Fibroblast of skin of left biceps (primary cell): ENCODE data around the gene ARHGEF12.

ENCODE experiments used
- DNase-seq, 2 experiments: peaks; one replicate each; pipeline ENCODE4 v3.0.0-alpha.2; 2013; ENCODE audit warnings: low read depth in 2 of 2

The ARHGEF12 gene

GRCh38 chr11:120536091-120536796, 200.0 kb downstream of the ARHGEF12 start:
- DNase-seq = no peak

DNA sequence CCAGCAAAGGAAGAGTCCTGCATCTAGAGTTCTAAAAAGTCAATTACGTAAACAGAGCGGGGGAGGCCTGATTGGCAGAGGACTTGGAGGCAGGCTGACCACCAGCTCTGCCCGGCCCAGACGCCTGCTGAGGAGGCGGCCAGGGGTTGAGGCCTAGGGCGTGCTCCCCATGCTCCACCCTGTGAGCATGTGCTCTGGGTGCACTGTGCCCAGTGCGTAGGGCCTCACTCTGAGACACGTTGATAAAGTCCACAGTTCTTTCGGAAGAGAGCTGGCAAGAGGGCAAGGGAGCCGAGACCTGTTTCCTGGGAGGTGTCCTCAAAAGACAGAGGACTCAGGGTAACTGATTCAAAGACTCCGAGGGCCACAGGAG, 200.6 kb downstream of the ARHGEF12 start:
- DNase-seq = no peak

DNA sequence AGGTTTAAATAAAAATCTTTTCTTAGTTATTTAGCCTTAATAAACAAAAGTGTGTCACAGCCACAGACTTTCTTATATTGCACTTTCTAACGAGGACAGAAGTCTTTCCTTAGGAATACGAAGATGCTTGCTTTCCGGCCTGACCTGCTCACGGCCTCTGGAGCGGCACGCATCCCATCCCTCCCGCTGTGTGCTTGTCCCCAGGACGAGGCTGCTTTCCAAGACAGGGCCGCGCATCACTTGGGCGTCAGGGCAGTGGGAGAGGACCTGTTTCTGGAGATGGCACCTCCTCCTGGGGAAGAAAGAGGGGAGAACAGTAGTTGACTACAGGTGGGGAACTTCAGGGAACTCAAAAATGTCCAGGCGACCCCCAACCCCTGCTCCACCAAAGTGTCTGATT, 201.8 kb downstream of the ARHGEF12 start:
- DNase-seq = no peak

- DNase-seq = no peak
Observed at GRCh38 chr11:120538707-120539106, 202.5 kb downstream of the ARHGEF12 start.
